A549 (cell line): ENCODE data around the gene RCOR3. TPM values are rescaled to one million over a fixed set of nuclear protein-coding genes. Genes with fewer than 3 reads are reported as not detected.

ENCODE experiments used
- ATAC-seq, 2 experiments: fragments of 200-7000 bp in 1 of 2; fragments of >200 bp in 1 of 2; cut with Nextera tagmentation in 1 of 2; cut with Tn5 transposase in 1 of 2; 3 replicates each; pipeline versions ENCODE4 v1.8.0 to v1.9.1; 2018 to 2020; ENCODE audit warnings: mild to moderate bottlenecking in 1 of 2, moderate library complexity in 1 of 2
- CTCF ChIA-PET: fragments of 300-600 bp; sonication (Branson Sonifier 250); formaldehyde crosslinking; extraction: SDS; loops from one replicate; lab custom pipeline; 2021; ENCODE audit warnings: antibody characterized with exemption, inconsistent platforms; lab: Yijun Ruan, JAX
- POLR2A ChIA-PET: fragments of 350-600 bp; formaldehyde crosslinking; extraction: SDS; loops from one replicate; lab custom pipeline; 2021; ENCODE audit warnings: antibody characterized with exemption, inconsistent platforms; lab: Yijun Ruan, JAX
- DNase-seq, 2 experiments: peaks; one replicate each; pipeline versions ENCODE4 v3.0.0 to v3.0.0-alpha.2; 2011 to 2016; ENCODE audit warnings: low read depth in 1 of 2, low spot score in 1 of 2
- FAIRE-seq: peaks from 2 replicates; lab custom pipeline; 2011; peaks lifted over from hg19 to GRCh38; lab: Jason Lieb, UNC
- H3K27ac ChIP-seq, 2 experiments: fragments of >200 bp; sonication (Bioruptor Twin); formaldehyde crosslinking; 3 replicates each; pipeline ENCODE4 v1.5.1; 2016 to 2017
- H3K4me1 ChIP-seq: fragments of >200 bp; sonication (Bioruptor Twin); formaldehyde crosslinking; 3 replicates; pipeline ENCODE4 v1.6.1; 2016
- H3K4me2 ChIP-seq: fragments of >200 bp; sonication (Bioruptor Twin); formaldehyde crosslinking; 3 replicates; pipeline ENCODE4 v1.6.1; 2016
- H3K4me3 ChIP-seq: fragments of >200 bp; sonication (Bioruptor Twin); formaldehyde crosslinking; 3 replicates; pipeline ENCODE4 v1.5.1; 2016
- H3K9me3 ChIP-seq: fragments of >200 bp; sonication (Bioruptor Twin); formaldehyde crosslinking; 3 replicates; pipeline ENCODE4 v1.6.1; 2016
- BHLHE40 ChIP-seq: IDR thresholded peaks from 2 replicates; pipeline ENCODE4 v1.6.1; 2012; ENCODE audit warnings: low read depth, low read length, inconsistent platforms
- CHD2 ChIP-seq: fragments of 150-350 bp; IDR thresholded peaks from 2 replicates; pipeline ENCODE4 v1.6.1; 2014; ENCODE audit warnings: low read length; ENCODE audit not compliant: partially characterized antibody
- CTCF ChIP-seq: fragments of >200 bp; sonication (Bioruptor Twin); formaldehyde crosslinking; IDR thresholded peaks from 3 replicates; pipeline ENCODE4 v1.5.1; 2016
- EHMT2 ChIP-seq: fragments of 200-600 bp; sonication (generic); IDR thresholded peaks from 2 replicates; pipeline ENCODE4 v1.6.1; 2016; ENCODE audit warnings: antibody characterized with exemption, low read depth, mild to moderate bottlenecking, moderate library complexity
- ELK1 ChIP-seq: fragments of 150-350 bp; IDR thresholded peaks from 2 replicates; pipeline ENCODE4 v1.6.1; 2014; ENCODE audit warnings: low read depth, mild to moderate bottlenecking, low read length
- ESRRA ChIP-seq: fragments of 150-350 bp; IDR thresholded peaks from 2 replicates; pipeline ENCODE4 v1.6.1; 2014; ENCODE audit warnings: mild to moderate bottlenecking, low read length, borderline replicate concordance
- FOSB ChIP-seq: fragments of 250-450 bp; sonication (Bioruptor Pico); IDR thresholded peaks from 2 replicates; pipeline ENCODE4 v1.5.0; 2020; ENCODE audit warnings: mild to moderate bottlenecking, moderate library complexity
- FOSL2 ChIP-seq, 2 experiments: fragments of 450-650 bp in 1 of 2; fragments of >200 bp in 1 of 2; sonication (Bioruptor Twin) in 1 of 2; formaldehyde crosslinking; IDR thresholded peaks; 2 replicates each; pipeline versions ENCODE4 v1.5.0 to v1.6.1; 2016 to 2020; ENCODE audit warnings: mild to moderate bottlenecking in 1 of 2, moderate library complexity in 1 of 2
- GATA3 ChIP-seq: IDR thresholded peaks from 2 replicates; pipeline ENCODE4 v1.6.1; 2012; ENCODE audit warnings: borderline replicate concordance
- KDM5A ChIP-seq: fragments of 200-600 bp; sonication (generic); IDR thresholded peaks from 2 replicates; pipeline ENCODE4 v1.6.1; 2016; ENCODE audit warnings: antibody characterized with exemption, mild to moderate bottlenecking
- MAZ ChIP-seq: fragments of 150-350 bp; IDR thresholded peaks from 2 replicates; pipeline ENCODE4 v1.6.1; 2014; ENCODE audit warnings: antibody characterized with exemption, low read depth, low read length, borderline replicate concordance
- NR3C1 ChIP-seq: fragments of >200 bp; sonication (Bioruptor Twin); formaldehyde crosslinking; IDR thresholded peaks from 3 replicates; pipeline ENCODE4 v1.6.1; 2017
- PBX3 ChIP-seq: IDR thresholded peaks from 2 replicates; pipeline ENCODE4 v1.6.1; 2012
- PHF8 ChIP-seq: fragments of 200-600 bp; sonication (generic); IDR thresholded peaks from 2 replicates; pipeline ENCODE4 v1.6.1; 2016; ENCODE audit warnings: low read depth, mild to moderate bottlenecking, antibody characterized with exemption, moderate library complexity, borderline replicate concordance
- POLR2AphosphoS2 ChIP-seq: conservative IDR thresholded peaks from 2 replicates; pipeline ENCODE4 v1.6.1; 2012; ENCODE audit warnings: low read length, improper control_type of control experiment, inconsistent platforms
- RAD21 ChIP-seq, 2 experiments: fragments of >200 bp in 1 of 2; sonication (Bioruptor Twin) in 1 of 2; formaldehyde crosslinking in 1 of 2; IDR thresholded peaks in 1 of 2; conservative IDR thresholded peaks in 1 of 2; 2 replicates in 1 of 2; 3 replicates in 1 of 2; pipeline ENCODE4 v1.6.1; 2012 to 2018; ENCODE audit warnings: inconsistent platforms in 1 of 2
- RNF2 ChIP-seq: fragments of 200-600 bp; sonication (generic); IDR thresholded peaks from 2 replicates; pipeline ENCODE4 v1.6.1; 2016; ENCODE audit warnings: low read depth, mild to moderate bottlenecking, antibody characterized with exemption, moderate library complexity, borderline replicate concordance
- TFCP2L1 ChIP-seq: fragments of 250-450 bp; sonication (Bioruptor Pico); IDR thresholded peaks from 2 replicates; pipeline ENCODE4 v1.5.0; 2021; ENCODE audit warnings: mild to moderate bottlenecking
- TP53 ChIP-seq: fragments of 250-450 bp; sonication (Bioruptor Pico); IDR thresholded peaks from 2 replicates; pipeline ENCODE4 v1.5.0; 2021; ENCODE audit warnings: mild to moderate bottlenecking, moderate library complexity
- WGBS: methylation state at CpG from one replicate; pipeline ENCODE4 v1.1.6; 2017; ENCODE audit errors: missing lambda C conversion rate; 5-methylcytosine and 5-hydroxymethylcytosine counted together
- polyA plus RNA-seq, 4 experiments: library from polyadenylated mRNA; depleted of rRNA in 3 of 4; stranded (reverse); fragments of >200 nt; fragmentation: RNase III in 1 of 4; extraction: RNeasy Plus Mini Kit Qiagen cat#74134 plus additional on column Dnase treatment in 1 of 4; gene quantifications; 2 replicates in 3 of 4; 3 replicates in 1 of 4; pipeline ENCODE4 v1.2.3, GENCODE V29; 2011 to 2017
- TF ChIP-seq, protein P1 (sequence below): fragments of 450-650 bp; IDR thresholded peaks from 2 replicates; pipeline ENCODE4 v1.6.1; 2014; ENCODE audit warnings: antibody characterized with exemption
- TF ChIP-seq, protein P2 (sequence below): IDR thresholded peaks from 2 replicates; pipeline ENCODE4 v1.6.1; 2012; ENCODE audit warnings: low read depth, borderline replicate concordance

The RCOR3 gene
- polyA plus RNA-seq, 2 of the 4 experiments (the other 2 are of a cell fraction), result 16.3 to 40.7 TPM

DNA sequence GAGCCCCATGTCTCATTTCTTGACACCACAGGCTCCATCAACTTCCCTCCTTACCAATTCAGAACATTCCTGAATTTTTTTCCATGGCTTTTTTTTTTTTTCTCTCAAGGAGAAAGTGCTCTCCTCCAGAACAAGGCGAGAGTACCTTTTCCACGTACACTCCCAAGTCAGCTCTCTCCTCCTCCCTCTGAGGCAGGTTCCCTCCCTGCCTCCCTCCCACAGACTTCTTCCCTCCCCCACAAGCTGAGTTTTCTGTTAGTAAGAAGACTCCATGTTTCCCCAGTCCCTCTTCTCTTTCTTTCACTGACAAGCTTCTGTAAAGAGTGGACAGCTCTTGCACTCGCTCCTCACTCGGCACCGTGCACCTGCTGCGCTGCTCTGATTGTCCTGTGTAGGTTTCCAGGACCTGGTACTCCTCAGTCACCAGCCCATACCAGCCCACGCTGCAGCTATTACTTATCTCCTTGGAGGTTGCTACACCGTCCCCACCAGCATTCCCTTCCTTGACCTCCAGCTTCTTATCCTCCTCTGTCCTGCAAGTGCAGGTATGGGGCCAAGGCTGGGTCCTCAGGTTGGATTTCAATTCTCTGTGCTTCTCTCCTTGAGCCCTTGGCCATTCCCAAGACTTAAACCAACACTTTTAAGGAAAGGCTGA lies 71.2 kb downstream of the RCOR3 start:
- ChIA-PET POLR2A (no interaction called here), CTCF (interaction anchor here (1.2 to 10.2 kb wide), 3 partner anchors 8 to 182 kb away, joined by 4 to 135 read pairs (median 5); no protein-coding TSS in a partner anchor)
- WGBS, result 88% methylated on average over 8 of the region's 8 CpGs
- H3K4me2 ChIP-seq, result no peak overlapping the region
- no peak overlapping the region for H3K4me3 ChIP-seq
- H3K4me1 ChIP-seq, result peaks cover 41% of the 10 kb centered on the region
- no peak for DNase-seq
- no peak for FAIRE-seq
- no peak for ATAC-seq
- H3K27ac ChIP-seq, result no peak overlapping the region
- no peaks in the 10 kb centered on the region for H3K9me3 ChIP-seq
- TF ChIP-seq FOSL2 (IDR thresholded peaks at IDR 0.05) (no peak), FOSL2 (CRISPR knock-in tag; IDR thresholded peaks at IDR 0.05) (no peak), ELK1 (no peak), ESRRA (no peak), RAD21 (conservative IDR thresholded peaks at IDR 0.05 in 1 of 2, IDR thresholded peaks at IDR 0.05 in 1 of 2) (no peak), BHLHE40 (no peak)
- TF ChIP-seq, all 56 proteins: peak for 0

DNA sequence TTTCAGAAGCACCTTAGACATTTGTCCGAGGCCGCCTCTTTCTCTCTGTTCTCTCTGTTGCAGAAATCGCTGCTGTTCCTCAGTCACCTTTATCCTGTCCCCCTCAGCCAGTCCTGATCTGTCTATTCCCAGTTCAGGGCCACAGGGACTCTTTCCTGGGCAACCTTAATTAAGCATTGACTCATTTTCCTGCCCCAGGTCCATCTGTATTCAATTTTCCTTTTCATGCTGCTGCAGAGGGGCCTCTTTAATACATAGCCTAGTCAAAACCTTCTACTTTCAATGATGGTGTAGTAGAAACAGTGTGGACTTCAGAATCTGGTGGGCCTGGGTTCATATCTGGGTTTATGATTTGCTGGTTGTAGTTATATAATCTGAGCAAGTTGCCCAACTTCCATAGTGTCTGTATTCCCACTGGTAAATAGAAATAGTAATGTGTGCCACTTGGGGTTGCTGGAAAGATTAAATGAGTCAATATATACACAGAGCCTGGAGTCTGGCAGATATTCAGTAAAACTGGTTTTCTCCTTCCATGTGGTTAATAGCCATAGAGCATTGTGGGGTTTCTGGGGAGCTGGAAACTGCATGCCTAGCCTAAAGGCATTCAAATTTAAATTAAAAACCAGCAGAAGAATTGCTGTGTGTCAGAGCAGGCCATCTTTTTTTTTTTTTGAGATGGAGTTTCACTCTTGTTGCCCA lies 72.0 kb downstream of the RCOR3 start:
- Histone ChIP-seq H3K4me2 (no peak overlapping the region), H3K4me1 (peaks cover 47% of the 10 kb centered on the region), H3K9me3 (no peaks in the 10 kb centered on the region), H3K4me3 (no peak overlapping the region), H3K27ac (no peak overlapping the region)
- ChIA-PET CTCF (interaction anchor here (1.8 to 10.2 kb wide), 3 partner anchors 8 to 183 kb away, joined by 6 to 135 read pairs (median 19); no protein-coding TSS in a partner anchor), POLR2A (no interaction called here)
- FAIRE-seq (no peak), ATAC-seq (no peak), DNase-seq (no peak)
- 96% methylated on average over 3 of the region's 3 CpGs for WGBS
- TF ChIP-seq CHD2 (no peak), CTCF (no peak), RAD21 (conservative IDR thresholded peaks at IDR 0.05 in 1 of 2, IDR thresholded peaks at IDR 0.05 in 1 of 2) (no peak), GATA3 (no peak), PHF8 (no peak), ELK1 (no peak), KDM5A (no peak), POLR2AphosphoS2 (no peak), NR3C1 (no peak), MAZ (no peak), FOSB (CRISPR knock-in tag) (no peak), RNF2 (no peak), TFCP2L1 (CRISPR knock-in tag) (no peak), TP53 (CRISPR knock-in tag) (no peak), PBX3 (no peak), EHMT2 (no peak)
- TF ChIP-seq, protein P1, sequence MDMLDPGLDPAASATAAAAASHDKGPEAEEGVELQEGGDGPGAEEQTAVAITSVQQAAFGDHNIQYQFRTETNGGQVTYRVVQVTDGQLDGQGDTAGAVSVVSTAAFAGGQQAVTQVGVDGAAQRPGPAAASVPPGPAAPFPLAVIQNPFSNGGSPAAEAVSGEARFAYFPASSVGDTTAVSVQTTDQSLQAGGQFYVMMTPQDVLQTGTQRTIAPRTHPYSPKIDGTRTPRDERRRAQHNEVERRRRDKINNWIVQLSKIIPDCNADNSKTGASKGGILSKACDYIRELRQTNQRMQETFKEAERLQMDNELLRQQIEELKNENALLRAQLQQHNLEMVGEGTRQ, result no peak
- TF ChIP-seq, protein P2, sequence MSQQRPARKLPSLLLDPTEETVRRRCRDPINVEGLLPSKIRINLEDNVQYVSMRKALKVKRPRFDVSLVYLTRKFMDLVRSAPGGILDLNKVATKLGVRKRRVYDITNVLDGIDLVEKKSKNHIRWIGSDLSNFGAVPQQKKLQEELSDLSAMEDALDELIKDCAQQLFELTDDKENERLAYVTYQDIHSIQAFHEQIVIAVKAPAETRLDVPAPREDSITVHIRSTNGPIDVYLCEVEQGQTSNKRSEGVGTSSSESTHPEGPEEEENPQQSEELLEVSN, result no peak
